Medulla oblongata (tissue), 1 donor: ENCODE data around the gene GALR3.
A peak's percentile ranks its signal among the peaks of the same experiment; 100 is the strongest.

ENCODE experiments used
- DNase-seq: peaks from one replicate; pipeline ENCODE4 v3.0.0-alpha.2; 2015; ENCODE audit errors: extremely low spot score

Gene GALR3

DNA sequence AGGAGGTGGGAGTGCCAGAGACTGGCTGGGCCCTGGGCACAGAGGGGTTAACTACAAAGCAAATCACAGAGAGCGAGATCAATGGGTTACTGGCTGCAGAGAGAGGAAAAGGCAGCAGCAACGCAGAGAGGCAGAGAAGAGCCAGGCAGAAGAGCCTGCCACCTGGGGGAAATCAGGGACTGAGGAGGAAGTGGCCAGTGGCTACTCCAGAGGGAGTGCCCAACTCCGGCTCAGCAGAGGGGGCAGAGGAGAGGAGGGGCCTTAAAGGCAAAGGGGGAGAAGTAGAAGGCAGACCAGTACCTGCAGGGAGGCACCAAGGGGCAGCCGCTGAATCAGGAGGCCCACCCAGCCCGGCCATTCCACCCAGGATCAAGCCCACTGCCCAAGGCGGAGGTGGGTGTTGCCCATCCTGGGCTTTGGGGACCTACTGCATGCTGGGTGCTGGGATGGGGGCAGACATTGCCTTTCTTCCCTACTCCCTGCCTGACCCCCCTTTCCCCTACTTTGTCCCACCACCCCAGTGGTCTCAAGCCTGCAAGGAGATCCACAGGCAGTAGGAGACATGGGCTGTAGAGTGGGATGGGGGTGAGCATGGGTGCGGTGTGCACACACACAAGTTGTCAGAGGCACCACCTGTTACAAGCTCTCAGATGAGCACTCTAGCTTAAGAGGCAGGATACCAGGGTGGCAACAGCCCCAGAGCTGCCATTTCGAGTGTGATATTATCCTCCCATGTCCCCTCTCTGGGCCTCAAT, 926 bp upstream of the GALR3 start:
- DNase-seq = no peak

GRCh38 chr22:37824674-37825641, 1.8 kb downstream of the GALR3 start:
- no peak for DNase-seq

DNA sequence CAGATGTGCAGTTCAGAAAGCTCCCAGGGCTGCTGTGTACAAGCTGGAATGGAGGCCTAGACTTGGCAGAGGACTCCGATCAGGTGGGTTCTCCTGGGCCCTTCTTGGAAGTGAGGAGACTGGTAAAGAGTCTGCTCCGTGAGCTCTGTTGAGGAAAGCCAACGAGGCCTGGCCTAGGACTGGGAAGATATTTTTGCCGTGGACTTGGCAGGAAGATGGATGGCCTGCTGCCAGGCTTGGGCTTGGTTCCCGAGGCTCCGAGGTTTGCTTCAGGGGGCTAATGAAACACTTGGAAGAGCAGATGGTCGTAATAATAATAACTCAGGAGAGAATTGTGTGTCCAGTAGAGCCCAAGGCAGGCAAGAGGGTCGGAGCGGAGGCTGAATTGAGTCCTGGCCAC, 3.9 kb downstream of the GALR3 start:
- peak; percentile 69 for DNase-seq

DNA sequence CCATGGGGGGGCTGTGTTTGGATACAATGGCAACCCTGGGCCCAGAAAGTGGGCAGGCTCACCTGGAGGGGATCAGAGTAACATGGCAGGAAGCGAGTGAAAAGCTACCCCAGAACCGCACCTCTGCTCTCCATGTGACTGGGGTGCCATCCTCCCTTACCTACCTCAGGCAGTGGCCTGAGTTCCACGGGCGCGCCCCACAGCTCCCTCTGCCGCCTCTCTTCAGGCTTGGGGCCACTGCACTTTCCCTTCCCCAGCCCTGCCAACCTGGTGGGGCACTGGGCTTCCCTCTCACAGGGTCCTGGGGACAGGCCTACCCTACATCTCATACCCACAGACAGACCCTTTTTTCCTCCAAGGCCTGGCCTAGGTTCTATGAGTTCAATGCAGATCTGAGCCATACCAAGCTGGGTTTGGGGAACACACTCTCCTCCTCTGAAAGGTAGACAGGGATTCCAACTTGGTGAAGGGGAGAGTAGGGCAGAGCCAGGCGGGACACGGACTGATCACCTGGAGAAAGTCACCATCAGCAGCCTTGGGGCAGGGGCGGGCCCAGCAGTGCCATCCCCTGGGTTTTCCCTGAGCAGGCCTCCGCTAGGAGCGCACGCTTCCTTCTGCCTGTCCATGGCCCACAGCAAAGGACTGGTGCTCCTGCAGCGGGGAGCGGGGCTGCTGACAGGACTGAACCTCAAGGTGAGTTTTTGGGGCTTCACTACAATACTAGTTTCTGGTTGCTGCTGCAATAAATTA, 7.1 kb downstream of the GALR3 start:
- DNase-seq = no peak

DNA sequence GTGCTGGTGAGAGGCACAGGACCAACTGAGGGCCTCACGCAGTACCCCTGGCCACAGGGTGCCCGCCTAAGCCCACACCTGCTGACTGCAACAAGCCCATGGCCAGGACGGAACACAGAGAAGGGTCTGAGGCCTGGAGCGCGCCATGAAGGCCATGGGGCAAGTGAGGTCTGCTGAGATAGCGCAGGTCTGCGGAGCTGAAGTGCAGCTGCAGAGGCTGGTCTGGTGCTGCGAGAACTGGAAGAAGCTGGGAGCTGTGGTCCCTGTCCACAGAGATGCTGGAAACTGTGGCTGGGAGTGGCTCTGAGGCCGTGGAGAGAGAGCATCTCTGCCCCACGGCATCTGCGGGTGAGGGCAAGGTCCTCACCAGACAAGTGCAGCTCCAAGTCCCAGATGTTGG, 8.3 kb downstream of the GALR3 start:
- no peak for DNase-seq

GRCh38 chr22:37832022-37832857, 9.1 kb downstream of the GALR3 start:
- DNase-seq = no peak

DNA sequence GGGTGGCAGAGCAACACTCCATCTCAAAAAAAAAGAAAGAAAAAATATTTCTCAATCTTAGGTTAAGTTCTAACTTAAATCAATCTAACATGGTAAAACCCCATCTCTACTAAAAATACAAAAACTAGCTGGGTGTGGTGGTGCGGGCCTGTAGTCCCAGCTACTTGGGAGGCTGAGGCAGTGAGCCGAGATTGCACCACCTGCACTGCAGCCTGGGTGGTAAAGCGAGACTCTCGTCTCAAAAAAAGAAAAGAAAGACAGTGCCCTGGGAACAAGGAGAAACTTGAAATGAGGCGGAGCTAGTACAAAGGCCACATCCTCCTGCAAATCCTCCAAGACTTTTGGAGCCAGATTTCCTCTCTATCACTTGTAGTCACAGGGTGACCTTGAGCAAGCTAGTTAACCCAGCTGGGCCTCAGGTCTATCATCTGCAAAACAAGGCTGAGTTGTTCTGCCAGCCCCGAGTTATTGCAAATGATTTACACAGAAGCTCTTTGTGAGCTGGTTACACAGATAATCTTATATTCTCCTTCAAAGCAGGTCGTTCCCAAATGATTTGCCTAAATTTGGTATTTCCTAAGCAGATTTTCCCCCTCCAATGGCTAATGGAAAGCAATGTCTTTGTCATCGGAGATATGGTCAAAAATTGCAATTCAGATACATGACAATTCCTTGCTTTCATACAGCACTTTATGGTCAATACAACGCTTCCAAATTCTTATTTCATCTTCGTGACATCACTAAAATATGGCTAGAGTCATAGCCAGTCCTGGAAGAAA, 19.0 kb downstream of the GALR3 start:
- DNase-seq = no peak

DNA sequence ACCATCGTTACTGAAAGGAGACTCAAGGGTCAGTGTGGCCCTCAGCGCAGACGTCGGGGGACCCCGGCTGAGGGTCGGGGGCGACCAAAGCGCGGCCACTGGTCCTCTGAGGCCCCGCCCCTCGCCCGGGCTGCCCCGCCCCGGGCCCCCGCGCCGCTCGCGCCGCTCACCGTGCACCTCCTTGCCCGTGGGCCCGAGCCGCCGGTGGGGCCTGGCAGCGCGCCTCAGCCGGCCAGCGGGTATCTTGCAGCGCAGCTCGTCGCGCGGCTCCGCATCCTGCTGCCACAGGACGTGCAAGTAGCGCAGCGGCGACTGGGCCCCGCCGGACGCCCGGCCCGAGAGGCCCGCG, 20.5 kb downstream of the GALR3 start:
- peak; percentile 27 for DNase-seq

DNA sequence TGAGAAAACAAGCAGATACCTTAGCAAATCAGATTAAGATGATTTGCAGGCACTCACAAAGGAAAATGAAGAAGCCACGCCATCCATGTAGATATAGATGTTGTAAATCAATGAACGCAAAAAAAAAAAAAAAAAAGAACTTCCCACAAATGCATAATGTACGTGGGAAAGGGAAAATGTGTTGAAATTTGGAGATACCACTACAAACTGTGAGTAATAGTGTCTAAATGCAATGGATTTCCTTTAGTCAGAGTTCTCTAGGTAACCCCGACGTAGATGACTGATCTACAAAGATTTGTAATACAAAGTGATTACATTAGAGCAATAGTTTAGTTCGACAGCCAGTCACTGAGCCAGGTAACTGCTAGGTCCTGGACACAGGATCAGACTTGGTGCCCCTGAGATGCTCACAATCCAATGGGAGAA, 21.7 kb downstream of the GALR3 start:
- DNase-seq = no peak

DNA sequence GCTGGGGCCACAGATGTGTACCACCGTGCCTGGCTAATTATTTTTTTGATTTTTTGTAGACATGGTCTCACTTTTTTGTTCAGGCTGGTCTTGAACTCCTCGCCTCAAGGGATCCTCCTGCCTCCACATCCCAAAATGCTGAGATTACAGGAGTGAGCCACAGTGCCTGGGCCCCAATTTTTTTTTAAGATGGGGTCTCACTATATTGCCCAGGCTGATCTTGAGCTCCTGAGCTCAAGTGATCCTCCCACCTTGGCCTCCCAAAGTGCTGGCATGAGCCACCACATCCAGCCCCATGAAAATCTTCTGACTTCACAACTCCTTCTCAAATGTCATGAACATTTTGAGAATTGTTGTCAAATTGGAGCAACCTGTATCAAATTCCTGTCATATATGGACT, 23.3 kb downstream of the GALR3 start:
- DNase-seq = no peak

GRCh38 chr22:37848587-37849088, 25.5 kb downstream of the GALR3 start:
- peak; percentile 25 for DNase-seq

GRCh38 chr22:37849089-37849751, 26.0 kb downstream of the GALR3 start, which contains the start of gene EIF3L:
Gene EIF3L (plus strand): TSS chr22:37849419. CDS start chr22:37849450, 31 bp downstream.
- DNase-seq = peak; percentile 93

DNA sequence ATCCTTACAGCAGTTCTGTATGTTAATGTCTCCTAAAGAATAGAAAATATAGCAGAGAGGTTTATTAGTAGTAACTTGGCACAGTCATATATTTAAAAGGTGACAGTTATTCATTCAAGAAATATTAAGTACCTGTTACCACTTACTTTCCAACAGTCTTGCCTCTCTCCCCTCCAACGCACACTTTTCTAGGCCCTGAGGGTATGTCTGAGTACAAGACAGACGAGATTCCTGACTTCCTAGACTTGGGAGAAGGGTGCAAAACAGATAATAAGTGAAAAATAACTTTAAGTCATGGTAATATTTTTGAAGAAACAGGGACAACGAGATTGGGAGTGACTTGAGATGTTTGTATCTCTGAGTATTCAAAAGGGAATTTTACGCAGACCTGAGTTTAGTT, 27.6 kb downstream of the GALR3 start:
- DNase-seq = no peak

- no peak for DNase-seq
These were observed 29.2 kb downstream of the GALR3 start for GRCh38 chr22:37852418-37852817.

GRCh38 chr22:37854946-37855345, 31.8 kb downstream of the GALR3 start:
- DNase-seq = no peak

DNA sequence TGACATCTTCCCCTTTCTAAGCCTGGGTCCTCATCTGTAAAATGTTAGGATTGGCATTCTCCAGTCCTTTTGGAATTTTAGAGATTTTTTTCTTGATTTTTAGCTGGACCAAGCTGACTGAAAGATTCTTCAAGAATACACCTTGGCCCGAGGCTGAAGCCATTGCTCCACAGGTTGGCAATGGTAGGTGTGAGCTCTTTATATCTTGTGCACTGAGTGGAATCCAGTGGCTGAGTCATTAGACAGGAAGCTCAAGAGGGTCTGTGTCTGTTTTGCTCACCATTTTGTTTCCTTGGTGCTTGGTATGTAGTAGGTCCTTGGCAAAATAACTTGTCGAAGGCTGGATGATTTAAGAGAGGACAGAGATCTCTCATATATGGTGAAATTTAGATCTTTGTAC, 32.3 kb downstream of the GALR3 start:
- no peak for DNase-seq

GRCh38 chr22:37860796-37861421, 37.7 kb downstream of the GALR3 start:
- no peak for DNase-seq

DNA sequence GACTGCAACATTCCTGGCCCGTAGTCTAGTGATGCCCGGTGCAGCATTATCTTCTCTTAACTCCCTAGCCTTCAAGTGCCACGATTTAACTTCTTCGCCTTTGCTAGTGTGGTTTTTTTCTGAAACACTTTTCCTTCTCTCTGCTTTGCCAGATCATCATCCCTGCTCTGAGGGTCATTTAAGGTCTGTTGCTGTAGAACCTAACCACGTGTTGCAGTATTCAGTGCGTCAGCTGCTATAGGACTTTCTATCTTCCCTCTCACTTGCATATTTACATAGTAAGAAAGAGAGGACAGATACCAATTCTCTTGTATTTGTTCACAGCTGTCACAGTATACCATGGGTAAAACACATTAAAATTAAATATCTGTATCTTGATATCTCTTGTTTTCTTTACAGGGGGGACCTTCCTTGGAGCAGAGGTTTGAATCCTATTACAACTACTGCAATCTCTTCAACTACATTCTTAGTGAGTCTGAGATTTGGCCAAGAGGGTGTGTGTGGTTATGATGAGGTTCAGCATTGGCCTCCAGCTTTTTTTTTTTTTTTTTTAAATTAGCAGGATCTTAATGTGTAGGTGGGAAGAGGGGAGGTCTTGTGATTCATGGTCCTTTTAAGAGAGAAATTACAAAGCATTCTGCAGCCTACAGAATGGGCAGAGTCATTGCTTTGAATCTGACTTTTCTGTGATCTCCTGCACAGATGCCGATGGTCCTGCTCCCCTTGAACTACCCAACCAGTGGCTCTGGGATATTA, 39.6 kb downstream of the GALR3 start:
- DNase-seq = no peak
